Panc1 (cell line): ENCODE data around the gene ADCY2. TPM values are rescaled to one million over a fixed set of nuclear protein-coding genes. Genes with fewer than 3 reads are reported as not detected.

Source experiments
- ATAC-seq: fragments of 200-7000 bp; cut with Tn5 transposase; 2 replicates; pipeline ENCODE4 v1.9.1; 2020; ENCODE audit warnings: mild to moderate bottlenecking, moderate library complexity
- BruUV-seq: library from RNA; stranded (reverse); fragments of 400-500 nt; replicated peaks from 2 replicates; lab custom pipeline; 2021; lab: Mats Ljungman, UMichigan
- CTCF ChIA-PET: fragments of 300-600 bp; sonication (Branson Sonifier 250); formaldehyde crosslinking; loops from one replicate; lab custom pipeline; 2022; ENCODE audit warnings: antibody characterized with exemption; lab: Charles Lee
- POLR2A ChIA-PET: fragments of 300-600 bp; sonication (Branson Sonifier 250); formaldehyde crosslinking; loops from one replicate; lab custom pipeline; 2022; ENCODE audit warnings: antibody characterized with exemption; lab: Charles Lee
- DNase-seq: peaks from one replicate; pipeline ENCODE4 v3.0.0-alpha.2; 2010; ENCODE audit warnings: low read depth, low spot score
- H3K27ac ChIP-seq: 2 replicates; pipeline ENCODE4 v1.5.1; 2011; ENCODE audit warnings: mild to moderate bottlenecking, low read length, inconsistent platforms
- H3K27me3 ChIP-seq: fragments of 200-500 bp; sonication (Bioruptor generic); 2 replicates; pipeline ENCODE4 v1.6.0; 2014; ENCODE audit warnings: low read length, inconsistent platforms; ENCODE audit not compliant: control insufficient read depth, insufficient read depth
- H3K36me3 ChIP-seq: fragments of 200-500 bp; sonication (Bioruptor generic); 2 replicates; pipeline ENCODE4 v1.5.1; 2014; ENCODE audit warnings: inconsistent platforms, mild to moderate bottlenecking, low read length, moderate library complexity; ENCODE audit not compliant: control insufficient read depth, insufficient read depth
- H3K4me1 ChIP-seq: 2 replicates; pipeline ENCODE4 v1.5.1; 2011; ENCODE audit warnings: inconsistent platforms, mild to moderate bottlenecking, low read length, moderate library complexity; ENCODE audit not compliant: control insufficient read depth, insufficient read depth
- H3K4me3 ChIP-seq, 2 experiments: 2 replicates each; pipeline ENCODE4 v1.5.1; 2011 to 2012; ENCODE audit warnings: low read depth in 2 of 2, low read length in 2 of 2, mild to moderate bottlenecking in 2 of 2, inconsistent platforms in 1 of 2, moderate library complexity in 1 of 2
- H3K9me3 ChIP-seq: fragments of 200-500 bp; sonication (Bioruptor generic); 2 replicates; pipeline ENCODE4 v1.5.1; 2014; ENCODE audit warnings: low read depth, mild to moderate bottlenecking, inconsistent platforms, low read length, moderate library complexity; ENCODE audit not compliant: control insufficient read depth, insufficient read depth
- CTCF ChIP-seq: fragments of 450-650 bp; IDR thresholded peaks from 2 replicates; pipeline ENCODE4 v1.5.1; 2017; ENCODE audit warnings: mild to moderate bottlenecking
- POLR2AphosphoS5 ChIP-seq: IDR thresholded peaks from 2 replicates; pipeline ENCODE4 v1.6.1; 2012; ENCODE audit warnings: mild to moderate bottlenecking, low read depth, low read length, moderate library complexity
- REST ChIP-seq, 2 experiments: IDR thresholded peaks; 2 replicates each; pipeline ENCODE4 v1.6.1; 2011 to 2012; ENCODE audit warnings: low read depth in 2 of 2, control low read depth in 1 of 2, low read length in 1 of 2, mild to moderate bottlenecking in 1 of 2, moderate library complexity in 1 of 2; ENCODE audit not compliant: insufficient read depth in 1 of 2
- SIN3A ChIP-seq: IDR thresholded peaks from 2 replicates; pipeline ENCODE4 v1.6.1; 2012; ENCODE audit warnings: low read depth, mild to moderate bottlenecking, low read length, moderate library complexity, borderline replicate concordance; ENCODE audit not compliant: insufficient read depth
- TCF7L2 ChIP-seq: IDR thresholded peaks from 2 replicates; pipeline ENCODE4 v1.6.1; 2011; ENCODE audit warnings: mild to moderate bottlenecking, low read depth, low read length, inconsistent platforms
- in situ Hi-C: cut with HindIII; loops from 2 replicates; pipeline ENCODE4 v1.10.0; 2016; ENCODE audit warnings: low sequenced_read_pairs, low pct_unique_long_range_greater_than_20kb
- intact Hi-C: fragments of 100-400 bp; cut with micrococcal nuclease; formaldehyde crosslinking; loops from one replicate; pipeline ENCODE4 v1.10.0; 2022; ENCODE audit not compliant: unreplicated experiment
- total RNA-seq: library from RNA; stranded (reverse); gene quantifications from one replicate; pipeline ENCODE4 v1.2.1, GENCODE V29; 2021; ENCODE audit not compliant: unreplicated experiment

The ADCY2 gene
- total RNA-seq, 1 experiment from 2014 or later, result 0.13 TPM

- Histone ChIP-seq H3K9me3 (0 out of 2 replicates have a peak, but pooled peaks cover 3% of the 10 kb centered on the region), H3K27ac (no peak overlapping the region), H3K4me1 (no peaks in the 10 kb centered on the region), H3K36me3 (no peaks in the 10 kb centered on the region; the same call in 1 of the 2 replicates), H3K27me3 (no peaks in the 10 kb centered on the region), H3K4me3 (no peak overlapping the region)
- POLR2A ChIA-PET, result no interaction called here
- no peak for TF ChIP-seq REST (IDR thresholded peaks at IDR 0.05; ENCODE audit: insufficient read depth in 1 of 2, low read depth in 2 of 2, low read length in 1 of 2)
- BruUV-seq, result no TSS peak
- intact Hi-C loops (no loop called here), in situ Hi-C loops (no loop called here)
- CTCF ChIA-PET, result no interaction called here
- DNase-seq (no peak), ATAC-seq (no peak)
These were observed 28.2 kb upstream of the ADCY2 start for GRCh38 chr5:7367780-7368179.

- ChIA-PET CTCF (no interaction called here), POLR2A (no interaction called here)
- Histone ChIP-seq H3K27me3 (no peaks in the 10 kb centered on the region), H3K9me3 (no peaks in the 10 kb centered on the region), H3K27ac (no peak overlapping the region), H3K4me1 (no peaks in the 10 kb centered on the region), H3K36me3 (no peaks in the 10 kb centered on the region), H3K4me3 (no peak overlapping the region)
- BruUV-seq, result no TSS peak
- intact Hi-C loops, result no loop called here
- ATAC-seq (no peak), DNase-seq (no peak)
- no peak for TF ChIP-seq CTCF
- TF ChIP-seq TCF7L2, result no peak
- no peak for TF ChIP-seq SIN3A
- no peak for TF ChIP-seq REST (IDR thresholded peaks at IDR 0.05; ENCODE audit: insufficient read depth in 1 of 2, low read depth in 2 of 2, low read length in 1 of 2)
- TF ChIP-seq POLR2AphosphoS5, result no peak
- in situ Hi-C loops, result no loop called here
These were observed 23.5 kb upstream of the ADCY2 start for GRCh38 chr5:7372399-7372798.
